ENCODE measurements around the gene FAM120AOS.

DNA sequence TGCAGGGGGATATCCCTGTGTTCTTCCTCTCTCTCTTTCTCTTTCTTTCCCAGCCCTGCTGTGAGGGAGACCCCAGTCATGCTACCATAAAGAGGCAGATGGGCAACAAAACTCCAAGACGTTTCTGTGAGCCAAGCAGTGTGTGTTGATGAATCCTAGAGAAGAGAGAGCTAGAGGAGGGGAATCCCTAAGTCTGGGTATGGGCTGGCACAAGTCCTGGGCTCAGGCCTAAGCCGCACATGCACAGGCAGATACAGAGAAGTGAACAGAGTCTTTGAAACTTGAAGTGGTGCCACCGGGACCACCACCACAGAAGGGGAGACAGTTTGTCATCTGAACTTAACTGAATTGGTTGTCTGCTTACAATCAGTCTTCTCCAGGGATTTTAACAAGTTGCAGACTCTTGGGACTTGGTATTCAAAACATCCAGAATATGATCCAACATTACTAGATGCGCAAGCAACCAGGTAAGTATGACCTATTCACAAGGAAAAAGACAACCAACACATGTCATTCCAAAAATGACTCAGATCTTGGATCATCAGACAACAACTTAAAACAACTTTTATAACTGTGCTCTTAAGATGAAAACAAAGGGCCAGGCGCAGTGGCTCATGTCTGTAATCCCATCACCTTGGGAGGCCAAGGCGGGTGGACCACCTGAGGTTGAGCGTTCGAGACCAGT, 12.3 kb downstream of the FAM120AOS start:
- TF ChIP-seq CTCF (conservative IDR thresholded peaks at IDR 0.05; ENCODE audit: low read depth, low read length): no peak
- no peak for TF ChIP-seq RAD21 (IDR thresholded peaks at IDR 0.05; ENCODE audit: low read length)
- no peak for TF ChIP-seq POLR2A (IDR thresholded peaks at IDR 0.05; ENCODE audit: low read depth, low read length)
- TF ChIP-seq, protein P1, sequence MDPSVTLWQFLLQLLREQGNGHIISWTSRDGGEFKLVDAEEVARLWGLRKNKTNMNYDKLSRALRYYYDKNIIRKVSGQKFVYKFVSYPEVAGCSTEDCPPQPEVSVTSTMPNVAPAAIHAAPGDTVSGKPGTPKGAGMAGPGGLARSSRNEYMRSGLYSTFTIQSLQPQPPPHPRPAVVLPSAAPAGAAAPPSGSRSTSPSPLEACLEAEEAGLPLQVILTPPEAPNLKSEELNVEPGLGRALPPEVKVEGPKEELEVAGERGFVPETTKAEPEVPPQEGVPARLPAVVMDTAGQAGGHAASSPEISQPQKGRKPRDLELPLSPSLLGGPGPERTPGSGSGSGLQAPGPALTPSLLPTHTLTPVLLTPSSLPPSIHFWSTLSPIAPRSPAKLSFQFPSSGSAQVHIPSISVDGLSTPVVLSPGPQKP (IDR thresholded peaks at IDR 0.05; ENCODE audit: borderline replicate concordance, low read depth, low read length): no peak
- no peak for TF ChIP-seq CEBPB (IDR thresholded peaks at IDR 0.05; ENCODE audit: low read depth, low read length)
- TF ChIP-seq, protein P2, sequence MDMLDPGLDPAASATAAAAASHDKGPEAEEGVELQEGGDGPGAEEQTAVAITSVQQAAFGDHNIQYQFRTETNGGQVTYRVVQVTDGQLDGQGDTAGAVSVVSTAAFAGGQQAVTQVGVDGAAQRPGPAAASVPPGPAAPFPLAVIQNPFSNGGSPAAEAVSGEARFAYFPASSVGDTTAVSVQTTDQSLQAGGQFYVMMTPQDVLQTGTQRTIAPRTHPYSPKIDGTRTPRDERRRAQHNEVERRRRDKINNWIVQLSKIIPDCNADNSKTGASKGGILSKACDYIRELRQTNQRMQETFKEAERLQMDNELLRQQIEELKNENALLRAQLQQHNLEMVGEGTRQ (IDR thresholded peaks at IDR 0.05; ENCODE audit: low read depth, low read length): no peak
- no peak for TF ChIP-seq FOS (IDR thresholded peaks at IDR 0.05; ENCODE audit: low read depth, low read length)
- no peak for TF ChIP-seq RFX5 (IDR thresholded peaks at IDR 0.05; ENCODE audit: low read depth, low read length)
- no peak for TF ChIP-seq RCOR1 (IDR thresholded peaks at IDR 0.05; ENCODE audit: insufficient replicate concordance, low read length)
- no peak for TF ChIP-seq CHD1 (IDR thresholded peaks at IDR 0.05; ENCODE audit: low read depth, low read length)
- TF ChIP-seq SMC3 (IDR thresholded peaks at IDR 0.05; ENCODE audit: low read depth, low read length): no peak
- TF ChIP-seq MAFK (IDR thresholded peaks at IDR 0.05; ENCODE audit: low read depth, low read length): no peak
- no peak for TF ChIP-seq MXI1 (IDR thresholded peaks at IDR 0.05; ENCODE audit: borderline replicate concordance, low read depth, low read length)
- TF ChIP-seq NFE2L2 (IDR thresholded peaks at IDR 0.05; ENCODE audit: low read depth, low read length): no peak

Measured in IMR-90 (cell line).